Activated naive CD4-positive, alpha-beta T cell treated with anti-CD3 and anti-CD28 coated beads, Interleukin-2, amount 50 U/mL, for 24 hours (primary cell): Measurements from ENCODE around the gene OR6C3.
"Not testable (repeated sequence)": the region's sequence is repeated elsewhere in the genome, so short reads cannot be mapped to it uniquely, and the experiment has no call there.

ENCODE experiments used
- H3K27ac Mint-ChIP-seq: one replicate; pipeline ENCODE4 v1.8.0; 2021; ENCODE audit warnings: mild to moderate bottlenecking, mixed read lengths
- H3K27me3 Mint-ChIP-seq: one replicate; pipeline ENCODE4 v1.8.0; 2021; ENCODE audit warnings: mixed read lengths
- H3K36me3 Mint-ChIP-seq: one replicate; pipeline ENCODE4 v1.8.0; 2021; ENCODE audit warnings: mixed read lengths
- H3K4me1 Mint-ChIP-seq: one replicate; pipeline ENCODE4 v1.8.0; 2021; ENCODE audit warnings: mixed read lengths
- H3K4me3 Mint-ChIP-seq: one replicate; pipeline ENCODE4 v1.8.0; 2021; ENCODE audit warnings: mild to moderate bottlenecking, mixed read lengths
- H3K9me3 Mint-ChIP-seq: one replicate; pipeline ENCODE4 v1.8.0; 2021; ENCODE audit warnings: mixed read lengths

Gene OR6C3

DNA sequence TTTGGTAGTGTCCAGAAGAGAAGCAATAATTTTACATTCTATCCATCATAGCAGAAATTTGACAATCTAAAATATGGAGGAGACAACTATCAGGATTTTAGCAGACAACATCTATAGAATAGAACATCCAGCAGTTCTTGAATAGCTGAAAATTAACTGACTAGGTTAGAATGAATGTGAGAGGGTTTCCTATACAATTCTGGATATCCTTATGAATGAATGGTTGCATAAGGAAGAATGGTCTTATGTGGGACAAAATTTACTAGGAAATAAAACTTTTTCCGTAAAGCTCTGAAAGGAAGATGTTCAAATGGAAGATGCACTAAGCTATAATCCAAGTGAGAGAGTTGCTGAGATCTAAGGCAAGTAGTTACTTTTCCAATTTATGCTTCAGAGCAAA lies at the start of gene OR6C3:
Gene OR6C3 (plus strand): TSS at position 301 of the 400 bp plus-strand sequence. CDS start 955 bp downstream, outside the sequence.
- Mint-ChIP-seq H3K27me3 (peaks cover 20% of the 10 kb centered on the region), H3K9me3 (no peaks in the 10 kb centered on the region), H3K27ac (no peak within 1 kb of the TSS), H3K4me3 (no peak within 1 kb of the TSS), H3K4me1 (no peaks in the 10 kb centered on the region), H3K36me3 (no peaks in the 10 kb centered on the region)

DNA sequence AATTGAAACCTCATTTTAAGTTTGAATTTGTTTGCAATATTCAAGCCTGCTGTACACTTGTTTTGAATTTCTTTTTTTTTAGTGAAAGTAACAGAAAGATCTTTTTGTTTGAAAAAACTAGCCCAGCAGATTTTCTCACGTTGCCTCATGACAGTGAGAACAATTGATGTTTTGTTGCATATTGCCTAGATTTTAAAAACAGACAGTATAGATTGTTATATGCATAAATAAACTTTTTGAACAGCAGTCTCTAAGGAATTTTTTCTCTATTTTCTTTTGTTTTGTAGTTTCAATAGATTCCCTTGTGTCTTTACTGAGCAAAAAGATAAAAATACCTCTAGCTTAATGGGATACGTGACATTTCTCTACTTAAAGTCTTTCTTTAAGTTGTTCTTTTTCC lies 49.6 kb upstream of the OR6C3 start:
- no peak overlapping the region for H3K4me3 Mint-ChIP-seq
- peaks cover 22% of the 10 kb centered on the region for H3K27me3 Mint-ChIP-seq
- no peaks in the 10 kb centered on the region for H3K36me3 Mint-ChIP-seq
- no peak overlapping the region for H3K27ac Mint-ChIP-seq
- no peaks in the 10 kb centered on the region for H3K4me1 Mint-ChIP-seq
- H3K9me3 Mint-ChIP-seq = no peaks in the 10 kb centered on the region

DNA sequence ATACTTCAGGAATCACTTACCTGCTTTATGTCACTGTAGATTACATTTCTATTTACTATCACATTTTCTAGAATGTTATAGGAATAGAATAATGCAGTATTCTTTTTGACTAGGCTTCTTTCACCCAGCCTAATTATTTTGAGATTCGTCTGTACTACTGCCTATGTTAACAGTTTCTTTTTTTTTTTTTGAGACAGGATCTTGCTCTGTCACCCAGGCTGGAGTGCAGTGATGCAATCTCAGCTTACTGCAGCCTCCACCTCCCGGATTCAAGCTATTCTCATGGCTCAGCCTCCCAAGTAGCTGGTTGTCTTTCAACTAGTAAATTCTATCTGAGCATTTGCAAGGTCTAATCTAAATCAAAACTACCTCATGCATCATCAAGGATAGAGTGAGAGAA lies 40.5 kb upstream of the OR6C3 start:
- Mint-ChIP-seq H3K36me3 (no peaks in the 10 kb centered on the region), H3K27ac (no peak overlapping the region), H3K4me3 (no peak overlapping the region), H3K9me3 (no peaks in the 10 kb centered on the region), H3K27me3 (peaks cover 15% of the 10 kb centered on the region), H3K4me1 (no peaks in the 10 kb centered on the region)

DNA sequence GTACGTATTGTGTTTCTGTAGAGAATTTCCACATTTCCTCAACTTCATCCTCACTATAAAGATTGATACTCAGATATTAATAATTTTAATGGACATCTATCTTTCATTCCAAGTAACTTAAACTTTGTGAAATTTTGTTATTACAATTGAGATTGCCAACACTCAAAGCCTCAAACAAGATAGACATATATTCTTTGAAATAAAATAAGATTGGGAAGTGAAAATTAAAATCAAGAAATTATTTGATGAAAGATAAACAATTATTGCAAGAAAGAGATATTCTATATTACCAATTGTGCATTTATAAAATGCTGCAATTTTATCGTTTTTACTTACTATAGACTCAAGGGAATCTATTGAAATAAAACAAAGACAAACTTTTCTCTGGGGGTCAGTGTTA lies 34.1 kb upstream of the OR6C3 start, which contains the start of gene OR6C6:
Gene OR6C6 (minus strand): TSS at position 101 of the 400 bp plus-strand sequence. CDS start 1,337 bp downstream, outside the sequence.
- no peak within 1 kb of the TSS for H3K4me3 Mint-ChIP-seq
- no peaks in the 10 kb centered on the region for H3K36me3 Mint-ChIP-seq
- H3K4me1 Mint-ChIP-seq = no peaks in the 10 kb centered on the region

DNA sequence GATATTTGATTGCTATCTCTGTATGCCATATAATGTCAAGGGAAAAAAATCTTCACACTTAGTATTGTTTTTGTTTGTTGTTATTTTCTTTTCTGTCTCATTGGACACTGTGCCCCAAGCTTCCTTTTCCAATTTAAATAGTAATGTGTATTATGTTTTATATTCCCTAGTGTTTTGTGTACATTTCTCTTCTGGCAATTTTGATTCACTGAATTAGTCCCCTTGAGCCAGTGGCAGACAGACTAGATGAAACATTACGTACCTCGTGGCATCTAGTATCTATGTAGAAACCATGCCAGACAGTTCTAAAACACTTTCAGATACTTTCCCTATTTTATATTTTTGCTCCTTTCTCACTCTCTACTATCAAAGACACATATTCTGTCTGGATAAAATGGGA lies 16.5 kb upstream of the OR6C3 start, which contains the start of gene OR6C1:
Gene OR6C1 (plus strand): TSS at position 301 of the 400 bp plus-strand sequence. CDS start 6,257 bp downstream, outside the sequence.
- H3K27me3 Mint-ChIP-seq = peaks cover 26% of the 10 kb centered on the region
- no peak within 1 kb of the TSS for H3K27ac Mint-ChIP-seq
- H3K4me1 Mint-ChIP-seq = no peaks in the 10 kb centered on the region
- peaks cover 2% of the 10 kb centered on the region for H3K9me3 Mint-ChIP-seq
- no peak within 1 kb of the TSS for H3K4me3 Mint-ChIP-seq
- no peaks in the 10 kb centered on the region for H3K36me3 Mint-ChIP-seq

More for the DNA sequence above, 34.1 kb upstream of the OR6C3 start, which contains the start of gene OR6C6:
- Mint-ChIP-seq H3K9me3 (no peaks in the 10 kb centered on the region), H3K27me3 (peaks cover 18% of the 10 kb centered on the region), H3K27ac (no peak within 1 kb of the TSS)

DNA sequence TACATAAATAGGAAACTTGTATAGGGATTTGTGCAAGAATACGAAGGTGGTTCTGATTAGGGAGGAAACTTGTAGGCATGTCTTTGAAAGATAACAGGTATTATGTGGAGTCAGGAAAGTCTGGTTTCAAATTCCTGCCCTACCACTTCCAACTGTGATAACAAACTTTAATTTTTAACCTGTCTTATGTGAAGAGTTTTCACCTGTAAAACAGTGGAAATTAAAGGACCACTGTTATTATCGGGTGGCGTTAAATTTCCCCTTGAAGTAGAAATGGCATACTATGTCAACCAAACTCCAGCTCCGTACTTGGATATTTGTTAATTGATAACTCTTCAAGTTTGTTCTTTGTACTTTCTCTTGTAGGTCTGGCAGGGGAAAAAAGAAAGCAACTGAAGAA lies 10.3 kb upstream of the OR6C3 start:
- H3K4me1 Mint-ChIP-seq = no peaks in the 10 kb centered on the region
- H3K9me3 Mint-ChIP-seq = peaks cover 5% of the 10 kb centered on the region
- no peak overlapping the region for H3K27ac Mint-ChIP-seq
- no peaks in the 10 kb centered on the region for H3K36me3 Mint-ChIP-seq
- no peak overlapping the region for H3K4me3 Mint-ChIP-seq
- peaks cover 16% of the 10 kb centered on the region for H3K27me3 Mint-ChIP-seq

DNA sequence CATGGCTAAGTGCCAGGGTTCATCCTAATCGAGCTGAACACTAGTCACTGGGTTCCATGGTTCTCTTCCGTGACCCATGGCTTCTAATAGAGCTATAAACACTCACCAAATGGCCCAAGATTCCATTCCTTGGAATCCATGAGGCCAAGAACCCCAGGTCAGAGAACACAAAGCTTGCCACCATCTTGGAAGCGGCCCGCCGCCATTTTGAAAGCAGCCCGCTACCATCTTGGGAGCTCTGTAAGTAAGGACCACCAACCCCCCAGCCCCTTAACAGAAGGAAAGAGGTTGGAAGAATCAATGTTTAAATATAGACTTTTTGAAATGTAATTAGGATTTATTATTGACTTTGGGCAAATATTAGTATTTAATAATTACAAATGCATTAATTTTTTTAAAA lies 4.7 kb upstream of the OR6C3 start:
- not testable (repeated sequence) for H3K4me1 Mint-ChIP-seq, H3K9me3 Mint-ChIP-seq, H3K27ac Mint-ChIP-seq, H3K4me3 Mint-ChIP-seq, H3K36me3 Mint-ChIP-seq
- peaks cover 20% of the 10 kb centered on the region for H3K27me3 Mint-ChIP-seq

DNA sequence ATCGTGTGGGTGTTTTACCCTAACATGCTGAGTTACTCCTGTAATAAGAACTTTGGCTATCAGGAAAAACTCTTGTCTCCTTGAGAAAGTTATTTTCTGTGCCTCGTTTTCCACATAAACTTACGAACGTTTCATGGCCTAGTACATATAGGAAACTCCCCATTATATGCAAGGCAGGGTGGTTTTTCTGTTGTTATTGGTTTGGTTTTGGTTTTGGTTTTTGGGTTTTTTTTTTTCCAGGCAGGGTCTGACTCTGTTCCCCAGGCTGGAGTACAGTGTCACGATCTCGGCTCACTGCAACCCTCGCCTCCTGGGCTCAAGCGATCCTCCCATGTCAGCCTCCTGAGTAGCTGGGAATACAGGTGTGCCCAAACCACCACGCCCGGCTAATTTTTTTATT lies 5.5 kb downstream of the OR6C3 start:
- Mint-ChIP-seq H3K4me3 (no peak overlapping the region), H3K36me3 (no peaks in the 10 kb centered on the region), H3K4me1 (no peaks in the 10 kb centered on the region), H3K27ac (no peak overlapping the region), H3K9me3 (no peaks in the 10 kb centered on the region), H3K27me3 (peaks cover 13% of the 10 kb centered on the region)

DNA sequence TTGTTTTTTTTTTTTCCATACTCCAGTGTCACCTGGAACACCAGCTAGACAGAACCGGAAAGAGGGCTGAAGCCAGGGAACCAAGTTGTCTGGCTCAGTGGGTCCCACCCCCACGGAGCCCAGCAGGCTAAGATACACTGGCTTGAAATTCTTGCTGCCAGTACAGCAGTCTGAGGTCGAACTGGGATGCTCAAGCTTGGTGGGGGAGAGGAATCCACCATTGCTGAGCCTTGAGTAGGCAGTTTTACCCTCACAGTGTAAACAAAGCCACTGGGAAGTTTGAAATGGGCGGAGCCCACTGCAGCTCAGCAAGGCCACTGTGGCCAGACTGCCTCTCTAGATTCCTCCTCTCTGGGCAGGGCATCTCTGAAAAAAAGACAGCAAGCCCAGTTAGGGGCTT lies 24.8 kb downstream of the OR6C3 start:
- not testable (repeated sequence) for H3K9me3 Mint-ChIP-seq, H3K27ac Mint-ChIP-seq, H3K4me3 Mint-ChIP-seq, H3K4me1 Mint-ChIP-seq, H3K36me3 Mint-ChIP-seq
- H3K27me3 Mint-ChIP-seq = peaks cover 15% of the 10 kb centered on the region

DNA sequence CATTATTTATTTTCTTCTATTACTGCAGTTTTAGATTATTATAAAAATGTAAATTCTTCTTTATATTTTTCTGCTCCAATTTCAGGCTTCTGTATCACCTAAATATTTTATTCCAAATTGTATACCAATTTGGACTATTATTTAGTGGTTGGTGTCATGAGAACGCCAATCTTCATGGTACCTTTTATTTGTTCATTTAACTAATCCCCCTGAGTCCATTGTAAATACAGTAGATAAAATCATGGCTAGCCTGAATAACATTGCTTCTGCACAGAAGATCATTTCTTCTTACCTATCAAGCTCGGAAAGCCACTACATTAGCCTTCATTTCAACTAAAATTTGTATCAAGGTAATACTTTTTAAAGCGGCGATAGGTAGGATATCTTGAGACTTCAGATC lies 32.1 kb downstream of the OR6C3 start, which contains the start of gene OR6C75:
Gene OR6C75 (plus strand): TSS at position 301 of the 400 bp plus-strand sequence. CDS start 2,136 bp downstream, outside the sequence.
- Mint-ChIP-seq H3K27me3 (peaks cover 21% of the 10 kb centered on the region), H3K4me1 (no peaks in the 10 kb centered on the region), H3K27ac (no peak within 1 kb of the TSS)

DNA sequence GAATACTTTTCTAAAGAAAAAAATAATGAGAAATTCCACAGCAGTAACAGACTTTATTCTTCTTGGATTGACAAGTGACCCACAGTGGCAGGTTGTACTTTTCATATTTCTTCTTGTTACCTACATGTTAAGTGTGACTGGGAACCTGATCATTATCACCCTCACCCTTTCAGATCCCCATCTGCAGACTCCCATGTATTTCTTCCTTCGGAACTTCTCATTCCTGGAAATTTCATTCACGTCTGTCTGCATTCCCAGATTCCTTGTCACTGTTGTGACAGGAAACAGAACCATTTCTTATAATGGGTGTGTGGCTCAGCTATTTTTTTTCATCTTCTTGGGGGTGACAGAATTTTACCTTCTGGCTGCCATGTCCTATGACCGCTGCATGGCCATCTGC lies 34.5 kb downstream of the OR6C3 start:
- Mint-ChIP-seq H3K4me1 (no peaks in the 10 kb centered on the region), H3K36me3 (no peaks in the 10 kb centered on the region), H3K27ac (no peak overlapping the region), H3K4me3 (no peak overlapping the region), H3K27me3 (peaks cover 16% of the 10 kb centered on the region), H3K9me3 (no peaks in the 10 kb centered on the region)

More for the DNA sequence above, 32.1 kb downstream of the OR6C3 start, which contains the start of gene OR6C75:
- Mint-ChIP-seq H3K9me3 (no peaks in the 10 kb centered on the region), H3K4me3 (no peak within 1 kb of the TSS), H3K36me3 (no peaks in the 10 kb centered on the region)

DNA sequence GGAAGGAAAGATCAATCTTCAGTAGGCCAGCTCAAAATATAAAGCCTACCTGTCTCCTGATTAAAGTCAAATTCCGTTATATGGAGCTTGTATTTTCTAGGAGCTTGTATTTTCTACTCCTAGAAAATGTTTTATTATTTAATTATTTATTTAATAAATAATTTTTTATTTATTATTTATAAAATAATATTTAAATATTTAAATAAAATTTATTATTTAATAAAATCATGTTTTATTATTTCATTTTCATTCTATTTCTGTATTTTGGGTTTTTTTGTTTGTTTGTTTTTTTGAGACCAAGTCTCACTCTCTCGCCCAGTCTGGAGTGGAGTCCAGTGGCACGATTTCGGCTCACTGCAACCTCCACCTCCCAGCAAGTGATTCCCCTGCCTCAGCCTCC lies 42.0 kb downstream of the OR6C3 start:
- H3K9me3 Mint-ChIP-seq = no peaks in the 10 kb centered on the region
- no peaks in the 10 kb centered on the region for H3K4me1 Mint-ChIP-seq
- no peak overlapping the region for H3K27ac Mint-ChIP-seq
- H3K36me3 Mint-ChIP-seq = no peaks in the 10 kb centered on the region
- no peak overlapping the region for H3K4me3 Mint-ChIP-seq
- peaks cover 13% of the 10 kb centered on the region for H3K27me3 Mint-ChIP-seq
